Measurements from ENCODE around the gene SLN. TPM values are rescaled to one million over a fixed set of nuclear protein-coding genes. Genes with fewer than 3 reads are reported as not detected.

Gene SLN
- total RNA-seq, 2 experiments from 2014 or later: not detected

DNA sequence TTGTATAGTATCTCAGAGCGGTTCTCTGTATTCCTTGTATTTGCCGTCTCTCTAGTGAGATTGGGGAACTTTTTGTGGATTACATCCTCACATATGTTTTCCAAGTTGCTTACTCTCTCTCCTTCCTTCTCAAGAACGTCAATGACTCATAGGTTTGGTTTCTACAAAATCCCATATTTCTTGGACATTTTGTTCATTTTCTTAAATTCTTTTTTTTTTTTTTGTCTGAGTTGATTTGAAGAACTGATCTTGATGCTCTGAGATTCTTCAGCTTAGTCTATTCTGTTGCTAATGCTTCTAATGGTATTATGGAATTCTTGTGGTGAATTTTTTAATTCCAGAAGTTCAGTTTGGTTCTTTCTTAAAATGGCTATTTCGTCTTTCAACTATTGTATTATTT lies 28.4 kb upstream of the SLN start:
- Mint-ChIP-seq H3K9me3 (no peaks in the 10 kb centered on the region), H3K4me3 (no peak overlapping the region), H3K36me3 (ENCODE audit: low read depth) (no peaks in the 10 kb centered on the region), H3K4me1 (no peaks in the 10 kb centered on the region), H3K27ac (no peak overlapping the region), H3K27me3 (peaks cover 22% of the 10 kb centered on the region)
- POLR2A ChIA-PET: no interaction called here
- CTCF ChIA-PET: interaction anchor here (1.7 to 1.8 kb wide), 2 partner anchors 16 to 161 kb away, joined by 4 to 5 read pairs; no protein-coding TSS in a partner anchor
- no peak for DNase-seq

DNA sequence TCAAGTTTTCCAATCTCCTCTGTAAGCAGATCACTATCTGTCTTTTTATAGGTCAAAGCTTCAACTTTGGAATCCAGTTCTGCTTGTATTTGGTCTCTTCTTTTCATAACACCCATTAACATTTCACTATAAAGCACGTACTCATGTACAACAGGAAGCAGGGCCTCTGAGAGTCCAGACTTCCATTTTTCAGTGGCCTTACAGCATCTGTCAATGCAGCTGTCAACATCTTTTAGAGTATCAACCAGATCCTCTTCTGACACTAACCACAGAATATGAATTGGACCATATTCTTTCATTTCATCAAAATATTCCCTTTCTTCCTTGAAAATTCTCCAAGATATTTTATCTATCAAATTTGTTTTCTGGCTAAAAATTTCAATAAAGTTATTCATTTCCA lies 24.7 kb upstream of the SLN start:
- POLR2A ChIA-PET: no interaction called here
- H3K4me1 Mint-ChIP-seq: no peaks in the 10 kb centered on the region

DNA sequence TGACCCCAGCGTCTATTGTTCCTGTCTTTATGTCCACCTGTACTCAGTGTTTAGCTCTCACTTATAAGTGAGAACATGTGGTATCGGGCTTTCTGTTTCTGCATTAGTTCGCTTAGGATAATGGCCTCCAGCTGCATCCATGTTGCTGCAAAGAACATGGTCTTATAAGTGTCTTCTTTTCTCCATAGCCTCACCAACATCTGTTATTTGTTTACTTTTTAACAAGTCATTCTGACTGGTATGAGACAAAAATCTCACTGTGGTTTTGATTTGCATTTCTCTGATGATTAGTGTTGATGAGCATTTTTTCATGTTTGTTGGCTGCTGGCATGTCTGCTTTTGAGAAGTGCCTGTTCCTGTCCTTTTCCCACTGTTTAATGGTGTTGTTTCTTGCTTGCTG lies 21.7 kb upstream of the SLN start:
- no peaks in the 10 kb centered on the region for H3K36me3 Mint-ChIP-seq (ENCODE audit: low read depth)
- ChIA-PET CTCF (no interaction called here), POLR2A (no interaction called here)

More for the DNA sequence above, 24.7 kb upstream of the SLN start:
- no peaks in the 10 kb centered on the region for H3K9me3 Mint-ChIP-seq
- H3K27ac Mint-ChIP-seq: no peak overlapping the region
- CTCF ChIA-PET: no interaction called here
- DNase-seq: no peak
- peaks cover 39% of the 10 kb centered on the region for H3K27me3 Mint-ChIP-seq
- H3K4me3 Mint-ChIP-seq: no peak overlapping the region
- no peaks in the 10 kb centered on the region for H3K36me3 Mint-ChIP-seq (ENCODE audit: low read depth)

DNA sequence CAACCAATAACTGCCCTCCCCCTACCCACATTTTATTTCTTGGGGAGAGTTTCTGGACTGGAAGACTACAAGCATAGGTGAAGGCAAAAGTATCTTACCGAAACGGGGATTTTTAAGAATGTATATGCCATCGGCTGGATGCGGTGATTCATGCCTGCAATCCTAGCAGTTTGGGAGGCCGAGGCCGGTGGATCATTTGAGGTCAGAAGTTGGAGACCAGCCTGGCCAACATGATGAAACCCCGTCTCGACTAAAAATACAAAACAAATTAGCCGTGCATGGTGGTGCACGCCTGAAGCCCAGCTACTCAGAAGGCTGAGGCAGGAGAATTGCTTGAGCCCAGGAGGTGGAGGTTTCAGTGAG lies 20.8 kb upstream of the SLN start:
- CTCF ChIA-PET: no interaction called here
- Mint-ChIP-seq H3K27ac (no peak overlapping the region), H3K36me3 (ENCODE audit: low read depth) (no peaks in the 10 kb centered on the region)

More for the DNA sequence above, 21.7 kb upstream of the SLN start:
- Mint-ChIP-seq H3K27me3 (peaks cover 38% of the 10 kb centered on the region), H3K9me3 (no peaks in the 10 kb centered on the region), H3K4me3 (no peak overlapping the region), H3K27ac (no peak overlapping the region), H3K4me1 (no peaks in the 10 kb centered on the region)
- DNase-seq: no peak

DNA sequence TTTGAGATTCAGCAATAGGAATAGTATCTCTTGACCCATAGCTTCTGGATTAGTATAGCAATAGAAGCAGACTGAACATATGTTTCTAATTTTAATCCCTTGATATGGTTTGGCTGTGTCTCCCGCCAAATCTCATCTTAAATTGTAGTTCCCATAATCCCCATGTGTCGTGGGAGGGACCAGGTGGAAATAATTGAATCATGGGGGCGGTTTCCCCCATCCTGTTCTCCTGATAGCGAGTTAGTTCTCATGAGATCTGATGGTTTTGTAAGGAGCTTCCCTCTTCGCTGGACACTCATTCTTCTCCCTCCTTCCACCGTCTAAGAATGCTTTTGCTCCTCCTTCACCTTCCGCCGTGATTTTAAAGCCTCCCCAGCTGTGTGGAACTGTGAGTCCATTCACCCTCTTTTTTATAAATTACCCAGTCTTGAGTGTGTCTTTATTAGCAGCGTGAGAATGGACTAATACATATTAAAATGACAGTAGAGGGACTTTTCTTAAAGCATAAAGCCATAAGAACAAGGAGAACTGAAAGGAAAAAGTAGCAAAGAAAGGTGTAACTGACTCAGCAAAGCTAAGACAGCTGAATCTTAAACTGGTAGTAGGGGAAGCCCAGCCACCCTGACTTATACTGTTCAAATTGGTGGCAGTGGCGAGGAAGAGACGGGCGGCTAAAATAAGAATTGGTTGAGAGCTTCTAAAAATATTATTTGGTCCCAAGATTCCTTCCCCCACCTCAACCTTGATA lies 20.3 kb upstream of the SLN start:
- Mint-ChIP-seq H3K9me3 (no peaks in the 10 kb centered on the region), H3K36me3 (ENCODE audit: low read depth) (no peaks in the 10 kb centered on the region), H3K27me3 (peaks cover 41% of the 10 kb centered on the region), H3K27ac (no peak overlapping the region), H3K4me3 (no peak overlapping the region), H3K4me1 (no peaks in the 10 kb centered on the region)
- ChIA-PET POLR2A (interaction anchor here (0.6 kb wide), 1 partner anchor 38 kb away, joined by 5 read pairs; no protein-coding TSS in a partner anchor), CTCF (no interaction called here)
- DNase-seq: no peak

More for the DNA sequence above, 20.8 kb upstream of the SLN start:
- Mint-ChIP-seq H3K27me3 (peaks cover 38% of the 10 kb centered on the region), H3K4me1 (no peaks in the 10 kb centered on the region), H3K4me3 (no peak overlapping the region), H3K9me3 (no peaks in the 10 kb centered on the region)
- POLR2A ChIA-PET: no interaction called here
- DNase-seq: no peak

DNA sequence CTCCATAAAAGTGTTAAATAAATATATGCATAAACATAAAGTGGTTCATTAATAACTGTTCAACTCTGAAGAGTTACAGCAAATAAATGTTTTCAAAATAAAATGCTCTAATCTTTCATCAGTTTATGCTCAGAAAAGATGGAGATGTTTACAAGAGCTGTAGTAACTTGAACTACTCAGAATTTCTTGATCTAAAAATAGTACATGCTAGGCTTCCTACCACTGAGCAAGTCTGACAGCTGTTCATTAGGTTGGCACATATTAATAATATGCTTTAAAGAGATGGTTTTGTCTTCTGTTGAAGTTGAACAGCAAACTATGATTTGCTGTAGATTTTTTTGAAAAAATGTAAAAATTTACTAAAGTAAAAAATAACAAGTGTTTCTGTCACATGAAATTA lies 10.8 kb upstream of the SLN start:
- Mint-ChIP-seq H3K9me3 (no peaks in the 10 kb centered on the region), H3K36me3 (ENCODE audit: low read depth) (no peaks in the 10 kb centered on the region), H3K4me3 (no peak overlapping the region), H3K27ac (no peak overlapping the region), H3K4me1 (no peaks in the 10 kb centered on the region), H3K27me3 (peaks cover 22% of the 10 kb centered on the region)
- ChIA-PET CTCF (no interaction called here), POLR2A (no interaction called here)
- DNase-seq: no peak

DNA sequence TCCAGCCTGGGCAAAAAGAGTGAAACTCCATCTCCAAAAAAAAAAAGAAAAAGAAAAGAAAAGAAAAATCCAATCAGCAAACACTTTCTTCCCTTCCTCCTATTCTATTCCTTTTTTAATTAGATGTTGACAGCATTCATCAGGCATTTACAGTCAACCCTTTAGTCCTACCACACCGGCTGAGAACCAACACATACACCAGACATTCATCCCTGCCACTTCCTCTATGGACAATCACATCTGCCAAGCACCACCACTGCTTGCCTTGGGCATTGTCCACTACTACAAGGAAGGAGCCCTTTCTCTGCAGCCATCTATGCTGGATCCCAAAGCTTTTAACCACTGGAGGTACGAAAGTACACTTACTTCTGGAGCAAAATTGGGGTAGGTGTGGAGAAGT lies 9.4 kb upstream of the SLN start:
- H3K36me3 Mint-ChIP-seq (ENCODE audit: low read depth): no peaks in the 10 kb centered on the region
- POLR2A ChIA-PET: no interaction called here
- peaks cover 15% of the 10 kb centered on the region for H3K27me3 Mint-ChIP-seq
- no peak overlapping the region for H3K4me3 Mint-ChIP-seq
- DNase-seq: no peak
- no peaks in the 10 kb centered on the region for H3K9me3 Mint-ChIP-seq
- H3K4me1 Mint-ChIP-seq: no peaks in the 10 kb centered on the region
- CTCF ChIA-PET: no interaction called here
- no peak overlapping the region for H3K27ac Mint-ChIP-seq

DNA sequence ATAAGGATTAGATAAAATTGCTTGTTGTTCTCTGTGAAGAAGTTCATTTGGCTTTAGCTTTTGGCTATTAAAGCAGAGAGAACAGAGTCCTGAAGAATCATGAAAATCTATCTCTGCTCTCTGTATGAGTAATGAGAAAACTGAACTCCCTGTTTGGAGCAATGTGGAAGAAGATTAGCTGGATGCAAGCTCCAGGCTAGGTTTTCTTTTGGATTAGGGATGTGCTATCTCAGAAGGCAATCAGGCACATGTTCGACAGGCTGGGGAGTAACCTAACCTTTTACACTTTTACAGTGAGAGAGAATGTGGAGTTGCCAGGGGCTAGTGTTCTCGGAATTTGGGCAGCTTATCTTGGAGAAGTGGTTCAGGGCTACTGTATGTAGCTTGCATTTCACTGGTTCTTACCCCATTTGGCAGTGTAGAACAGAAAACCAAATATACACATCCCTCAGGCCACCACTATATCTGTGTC lies 8.5 kb upstream of the SLN start:
- no peaks in the 10 kb centered on the region for H3K9me3 Mint-ChIP-seq
- no peak overlapping the region for H3K4me3 Mint-ChIP-seq
- peaks cover 15% of the 10 kb centered on the region for H3K27me3 Mint-ChIP-seq
- H3K36me3 Mint-ChIP-seq (ENCODE audit: low read depth): no peaks in the 10 kb centered on the region
- ChIA-PET POLR2A (no interaction called here), CTCF (no interaction called here)
- no peaks in the 10 kb centered on the region for H3K4me1 Mint-ChIP-seq
- DNase-seq: no peak
- no peak overlapping the region for H3K27ac Mint-ChIP-seq

DNA sequence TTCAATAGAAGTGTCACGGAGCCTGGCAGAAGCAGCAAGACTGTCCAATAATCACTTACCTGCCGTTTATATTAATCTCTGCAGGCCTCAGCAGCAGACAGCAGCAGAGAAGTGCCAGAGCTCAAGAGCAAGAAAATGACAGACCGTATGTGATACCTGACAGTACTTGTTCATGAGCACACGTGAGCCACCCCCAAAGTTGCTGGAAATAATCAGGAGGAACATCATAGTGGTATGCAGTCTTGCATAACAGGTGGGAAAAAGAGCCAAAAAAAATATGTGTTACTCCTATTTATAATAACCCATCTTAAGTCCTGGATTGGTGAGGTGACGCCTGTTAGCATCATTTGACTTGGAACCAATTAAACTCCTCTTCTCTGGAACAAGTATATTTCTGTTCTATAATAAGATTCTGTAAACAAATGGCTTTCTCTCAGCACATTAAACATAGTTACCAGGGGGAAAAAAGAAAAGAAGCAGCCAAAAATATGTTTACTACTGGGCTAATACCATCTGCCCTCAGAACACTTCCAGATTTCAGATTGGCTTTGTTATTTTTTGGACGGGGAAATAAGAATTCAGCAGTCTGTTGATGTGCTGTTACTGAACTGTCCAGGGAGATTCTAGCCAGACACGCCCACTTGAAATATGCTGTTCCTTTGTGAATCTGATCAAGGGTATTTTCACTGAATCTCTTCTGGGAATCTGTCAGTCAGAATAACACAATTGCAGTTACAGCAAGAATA lies 7.9 kb upstream of the SLN start:
- Mint-ChIP-seq H3K9me3 (no peaks in the 10 kb centered on the region), H3K36me3 (ENCODE audit: low read depth) (no peaks in the 10 kb centered on the region)
- CTCF ChIA-PET: no interaction called here

DNA sequence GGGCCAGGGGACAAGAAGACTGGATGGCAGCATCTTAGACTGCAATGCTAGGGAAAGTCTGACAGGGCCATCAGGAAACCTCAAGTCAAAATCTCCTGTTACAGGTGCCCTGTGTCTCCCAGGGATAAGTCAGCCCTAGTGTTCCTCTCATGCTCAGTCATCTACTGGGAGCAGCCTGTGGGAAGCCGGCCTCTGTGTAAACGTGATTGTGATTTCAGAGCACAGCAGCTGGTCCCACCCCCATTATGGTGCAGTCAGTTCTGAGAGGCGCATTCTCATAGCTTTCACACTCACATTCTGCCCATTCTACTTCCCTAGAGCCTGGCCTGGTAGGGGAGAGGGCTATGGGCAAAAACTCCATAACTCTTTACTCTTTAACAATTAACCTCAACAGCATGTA lies 7.2 kb upstream of the SLN start:
- H3K36me3 Mint-ChIP-seq (ENCODE audit: low read depth): no peaks in the 10 kb centered on the region
- DNase-seq: no peak
- peaks cover 12% of the 10 kb centered on the region for H3K27me3 Mint-ChIP-seq
- H3K4me3 Mint-ChIP-seq: no peak overlapping the region
- H3K9me3 Mint-ChIP-seq: no peaks in the 10 kb centered on the region
- H3K27ac Mint-ChIP-seq: no peak overlapping the region
- POLR2A ChIA-PET: no interaction called here
- CTCF ChIA-PET: no interaction called here
- no peaks in the 10 kb centered on the region for H3K4me1 Mint-ChIP-seq

More for the DNA sequence above, 7.9 kb upstream of the SLN start:
- H3K4me3 Mint-ChIP-seq: no peak overlapping the region
- POLR2A ChIA-PET: no interaction called here
- no peak overlapping the region for H3K27ac Mint-ChIP-seq
- H3K27me3 Mint-ChIP-seq: peaks cover 15% of the 10 kb centered on the region
- H3K4me1 Mint-ChIP-seq: no peaks in the 10 kb centered on the region
- DNase-seq: no peak

DNA sequence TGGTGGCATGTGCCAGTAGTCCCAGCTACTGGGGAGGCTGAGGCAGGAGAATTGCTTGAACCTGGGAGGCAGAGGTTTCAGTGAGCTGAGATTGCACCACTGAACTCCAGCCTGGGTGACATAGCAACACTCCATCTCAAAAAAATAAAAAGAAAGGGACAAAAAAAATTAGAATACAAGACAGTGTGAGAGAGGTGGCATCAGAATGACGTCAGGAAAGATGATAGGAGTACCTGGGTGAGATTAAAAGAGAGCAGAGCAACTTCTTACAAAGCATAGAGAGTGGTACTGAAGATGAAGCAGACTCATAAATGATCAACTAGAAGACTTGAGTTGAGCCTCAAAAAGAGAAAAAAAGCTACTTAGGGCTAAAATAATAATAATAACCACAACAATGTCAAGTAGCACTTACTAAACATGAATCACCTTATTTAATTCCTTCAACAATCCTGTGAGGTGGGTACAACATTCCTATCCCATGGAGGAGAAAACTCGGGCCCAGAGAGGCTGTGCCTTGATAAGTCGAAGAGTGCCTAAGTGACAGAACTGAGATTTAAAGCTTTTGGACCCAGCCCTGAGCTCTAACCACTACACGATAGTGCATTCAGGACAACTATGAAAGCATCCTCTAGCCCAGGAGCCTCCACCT lies 5.2 kb upstream of the SLN start:
- POLR2A ChIA-PET: no interaction called here
- Mint-ChIP-seq H3K4me1 (no peaks in the 10 kb centered on the region), H3K36me3 (ENCODE audit: low read depth) (no peaks in the 10 kb centered on the region), H3K4me3 (no peak overlapping the region), H3K9me3 (no peaks in the 10 kb centered on the region), H3K27ac (no peak overlapping the region), H3K27me3 (peaks cover 13% of the 10 kb centered on the region)
- CTCF ChIA-PET: no interaction called here
- no peak for DNase-seq

DNA sequence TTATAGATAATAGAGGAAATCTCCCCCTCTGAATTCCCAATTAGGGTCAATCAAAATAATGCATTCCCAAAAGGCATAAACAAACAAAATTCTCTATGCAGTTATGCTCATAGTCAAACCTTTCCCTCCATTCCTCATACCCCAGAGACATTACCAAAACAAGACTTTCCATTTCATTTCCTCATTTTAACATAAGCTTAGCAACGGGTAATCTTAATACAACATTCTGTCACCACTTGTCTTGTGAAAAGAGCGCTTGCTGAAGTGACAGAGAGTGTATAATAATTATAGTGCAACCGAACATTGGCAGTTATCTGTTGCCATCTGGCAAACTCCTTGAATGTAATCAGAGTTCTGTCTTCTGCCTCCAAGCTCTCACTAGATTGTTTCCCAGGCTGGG lies 1.2 kb upstream of the SLN start:
- H3K27me3 Mint-ChIP-seq: peaks cover 27% of the 10 kb centered on the region
- H3K4me1 Mint-ChIP-seq: no peaks in the 10 kb centered on the region
- H3K4me3 Mint-ChIP-seq: no peak overlapping the region
- H3K27ac Mint-ChIP-seq: no peak overlapping the region
- DNase-seq: no peak
- CTCF ChIA-PET: no interaction called here
- POLR2A ChIA-PET: no interaction called here
- no peaks in the 10 kb centered on the region for H3K36me3 Mint-ChIP-seq (ENCODE audit: low read depth)
- no peaks in the 10 kb centered on the region for H3K9me3 Mint-ChIP-seq

DNA sequence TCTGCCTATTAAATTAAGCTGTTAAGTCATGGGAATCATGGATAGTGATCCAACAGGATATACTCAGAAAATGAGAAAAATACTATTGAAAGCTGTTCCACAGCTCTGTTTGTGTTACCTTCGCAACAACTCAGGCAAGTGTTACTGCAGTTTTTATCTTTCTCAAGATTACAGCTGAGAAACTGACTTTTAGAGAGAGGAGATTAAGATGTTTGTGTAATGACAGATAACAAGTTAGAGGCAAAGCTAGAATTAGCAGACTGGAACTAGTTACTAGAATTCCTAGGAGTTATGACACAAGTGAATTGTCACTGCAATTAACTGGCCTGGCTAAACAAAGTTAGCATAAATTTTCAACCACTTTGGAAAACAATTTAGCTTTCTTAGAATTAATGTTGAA lies 1.6 kb downstream of the SLN start:
- Mint-ChIP-seq H3K4me1 (no peaks in the 10 kb centered on the region), H3K27ac (no peak overlapping the region), H3K27me3 (peaks cover 30% of the 10 kb centered on the region), H3K4me3 (no peak overlapping the region), H3K9me3 (no peaks in the 10 kb centered on the region), H3K36me3 (ENCODE audit: low read depth) (no peaks in the 10 kb centered on the region)
- ChIA-PET POLR2A (no interaction called here), CTCF (no interaction called here)
- no peak for DNase-seq

Measured in activated CD4-positive, alpha-beta T cell treated with anti-CD3 and anti-CD28 coated beads, Interleukin-2, amount 10 ng/mL, durations not matched to agents 7 days and 5 days (primary cell).